Measurements from ENCODE around the gene ENTPD3. TPM values are rescaled to one million over a fixed set of nuclear protein-coding genes. Genes with fewer than 3 reads are reported as not detected.

Gene ENTPD3
- total RNA-seq, 1 experiment from 2014 or later = 6.0 TPM

GRCh38 chr3:40422861-40423260 lies 35.9 kb downstream of the ENTPD3 start:
- no peak overlapping the region for H3K9ac ChIP-seq (ENCODE audit: low read length)
- H3K4me3 ChIP-seq (ENCODE audit: low read length) = no peak overlapping the region
- intact Hi-C loops (cut with micrococcal nuclease) = no loop called here
- no peak for ATAC-seq
- BruUV-seq (replicated peaks) = no TSS peak
- H3K36me3 ChIP-seq (ENCODE audit: low read depth, low read length) = no peaks in the 10 kb centered on the region
- H3K4me1 ChIP-seq (ENCODE audit: insufficient read depth, low read length) = peaks cover 10% of the 10 kb centered on the region
- H3K9me3 ChIP-seq (ENCODE audit: low read length) = no peaks in the 10 kb centered on the region
- ChIA-PET CTCF (no interaction called here), POLR2A (ENCODE audit: unreplicated experiment) (no interaction called here)
- DNase-seq = no peak
- TF ChIP-seq EZH2 (IDR thresholded peaks at IDR 0.05; ENCODE audit: low read length, unreplicated experiment) (no peak), EZH2phosphoT487 (IDR thresholded peaks at IDR 0.05; ENCODE audit: borderline replicate concordance, low read length) (no peak)
- TF ChIP-seq, protein P1, sequence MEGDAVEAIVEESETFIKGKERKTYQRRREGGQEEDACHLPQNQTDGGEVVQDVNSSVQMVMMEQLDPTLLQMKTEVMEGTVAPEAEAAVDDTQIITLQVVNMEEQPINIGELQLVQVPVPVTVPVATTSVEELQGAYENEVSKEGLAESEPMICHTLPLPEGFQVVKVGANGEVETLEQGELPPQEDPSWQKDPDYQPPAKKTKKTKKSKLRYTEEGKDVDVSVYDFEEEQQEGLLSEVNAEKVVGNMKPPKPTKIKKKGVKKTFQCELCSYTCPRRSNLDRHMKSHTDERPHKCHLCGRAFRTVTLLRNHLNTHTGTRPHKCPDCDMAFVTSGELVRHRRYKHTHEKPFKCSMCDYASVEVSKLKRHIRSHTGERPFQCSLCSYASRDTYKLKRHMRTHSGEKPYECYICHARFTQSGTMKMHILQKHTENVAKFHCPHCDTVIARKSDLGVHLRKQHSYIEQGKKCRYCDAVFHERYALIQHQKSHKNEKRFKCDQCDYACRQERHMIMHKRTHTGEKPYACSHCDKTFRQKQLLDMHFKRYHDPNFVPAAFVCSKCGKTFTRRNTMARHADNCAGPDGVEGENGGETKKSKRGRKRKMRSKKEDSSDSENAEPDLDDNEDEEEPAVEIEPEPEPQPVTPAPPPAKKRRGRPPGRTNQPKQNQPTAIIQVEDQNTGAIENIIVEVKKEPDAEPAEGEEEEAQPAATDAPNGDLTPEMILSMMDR (conservative IDR thresholded peaks at IDR 0.05; ENCODE audit: low read depth, low read length) = no peak
- H3K4me2 ChIP-seq (ENCODE audit: low read length) = no peak overlapping the region
- no peaks in the 10 kb centered on the region for H3F3A ChIP-seq (ENCODE audit: low read length, unreplicated experiment)
- no peaks in the 10 kb centered on the region for H3K79me2 ChIP-seq (ENCODE audit: low read length)
- no peak overlapping the region for H2AFZ ChIP-seq (ENCODE audit: low read length)
- no peaks in the 10 kb centered on the region for H4K20me1 ChIP-seq (ENCODE audit: low read length)
- H3K27ac ChIP-seq (ENCODE audit: low read length) = no peak overlapping the region
- H3K9me2 ChIP-seq (replicated peaks; ENCODE audit: low read length) = no peaks in the 10 kb centered on the region
- no peaks in the 10 kb centered on the region for H3K27me3 ChIP-seq (ENCODE audit: low read length)

- BruUV-seq (replicated peaks) = no TSS peak
- no peaks in the 10 kb centered on the region for H4K20me1 ChIP-seq (ENCODE audit: low read length)
- no peak overlapping the region for H3K4me2 ChIP-seq (ENCODE audit: low read length)
- H3K9me2 ChIP-seq (replicated peaks; ENCODE audit: low read length) = no peaks in the 10 kb centered on the region
- no peaks in the 10 kb centered on the region for H3K79me2 ChIP-seq (ENCODE audit: low read length)
- no peaks in the 10 kb centered on the region for H3K36me3 ChIP-seq (ENCODE audit: low read depth, low read length)
- no peak for TF ChIP-seq EZH2 (IDR thresholded peaks at IDR 0.05; ENCODE audit: low read length, unreplicated experiment)
- TF ChIP-seq, protein P1 (conservative IDR thresholded peaks at IDR 0.05; ENCODE audit: low read depth, low read length) = no peak
- no peak for TF ChIP-seq EZH2phosphoT487 (IDR thresholded peaks at IDR 0.05; ENCODE audit: borderline replicate concordance, low read length)
- no peaks in the 10 kb centered on the region for H3F3A ChIP-seq (ENCODE audit: low read length, unreplicated experiment)
- intact Hi-C loops (cut with micrococcal nuclease) = no loop called here
- no peaks in the 10 kb centered on the region for H3K27me3 ChIP-seq (ENCODE audit: low read length)
- no peak for ATAC-seq
- H3K4me3 ChIP-seq (ENCODE audit: low read length) = no peak overlapping the region
- no peak overlapping the region for H3K27ac ChIP-seq (ENCODE audit: low read length)
- DNase-seq = no peak
- no peak overlapping the region for H3K9ac ChIP-seq (ENCODE audit: low read length)
- H3K4me1 ChIP-seq (ENCODE audit: insufficient read depth, low read length) = no peaks in the 10 kb centered on the region
- CTCF ChIA-PET = no interaction called here
- POLR2A ChIA-PET (ENCODE audit: unreplicated experiment) = no interaction called here
- H3K9me3 ChIP-seq (ENCODE audit: low read length) = no peaks in the 10 kb centered on the region
- H2AFZ ChIP-seq (ENCODE audit: low read length) = no peak overlapping the region
These were observed 40.2 kb downstream of the ENTPD3 start for GRCh38 chr3:40427045-40427669.

GRCh38 chr3:40432793-40433192 lies 45.8 kb downstream of the ENTPD3 start:
- intact Hi-C loops (cut with micrococcal nuclease) = loop anchor here (1.0 kb wide), 1 partner anchor 105 kb away; no protein-coding TSS in a partner anchor
- Histone ChIP-seq H3F3A (ENCODE audit: low read length, unreplicated experiment) (no peaks in the 10 kb centered on the region), H3K4me2 (ENCODE audit: low read length) (no peak overlapping the region), H3K9ac (ENCODE audit: low read length) (no peak overlapping the region), H3K4me3 (ENCODE audit: low read length) (no peak overlapping the region), H4K20me1 (ENCODE audit: low read length) (no peaks in the 10 kb centered on the region), H3K36me3 (ENCODE audit: low read depth, low read length) (no peaks in the 10 kb centered on the region), H3K79me2 (ENCODE audit: low read length) (no peaks in the 10 kb centered on the region), H3K4me1 (ENCODE audit: insufficient read depth, low read length) (no peaks in the 10 kb centered on the region), H2AFZ (ENCODE audit: low read length) (no peak overlapping the region), H3K9me3 (ENCODE audit: low read length) (no peaks in the 10 kb centered on the region), H3K27me3 (ENCODE audit: low read length) (no peaks in the 10 kb centered on the region), H3K9me2 (replicated peaks; ENCODE audit: low read length) (no peaks in the 10 kb centered on the region), H3K27ac (ENCODE audit: low read length) (no peak overlapping the region)
- TF ChIP-seq EZH2 (IDR thresholded peaks at IDR 0.05; ENCODE audit: low read length, unreplicated experiment) = no peak
- TF ChIP-seq, protein P1 (conservative IDR thresholded peaks at IDR 0.05; ENCODE audit: low read depth, low read length) = peak; percentile 64
- ChIA-PET POLR2A (ENCODE audit: unreplicated experiment) (interaction anchor here (0.6 kb wide), 1 partner anchor 213 kb away, joined by 3 read pairs; no protein-coding TSS in a partner anchor), CTCF (interaction anchor here (0.6 kb wide), 2 partner anchors 104 to 120 kb away, joined by 3 to 4 read pairs; no protein-coding TSS in a partner anchor)
- ATAC-seq (peak; percentile 50; the same call in 1 of the 2 replicates), DNase-seq (peak; percentile 49)
- BruUV-seq (replicated peaks) = no TSS peak
